Liver (tissue), 3 donors: ENCODE results near the gene ADCY4.

ENCODE experiments used
- EGR1 ChIP-seq, 2 donors: IDR thresholded peaks; 2 replicates each; pipeline ENCODE4 v1.6.1; 2016 to 2018; ENCODE audit warnings: antibody characterized with exemption in 2 of 2, low read depth in 2 of 2
- GABPA ChIP-seq, 2 donors: IDR thresholded peaks in 1 of 2; conservative IDR thresholded peaks in 1 of 2; 2 replicates each; pipeline ENCODE4 v1.6.1; 2016; ENCODE audit warnings: antibody characterized with exemption in 2 of 2, mild to moderate bottlenecking in 1 of 2, moderate library complexity in 1 of 2
- HNF4A ChIP-seq, 2 donors: conservative IDR thresholded peaks; 2 replicates each; pipeline ENCODE4 v1.6.1; 2016; ENCODE audit warnings: antibody characterized with exemption in 2 of 2, mild to moderate bottlenecking in 2 of 2
- JUND ChIP-seq, 2 donors: IDR thresholded peaks; 2 replicates each; pipeline ENCODE4 v1.6.1; 2016; ENCODE audit warnings: antibody characterized with exemption in 2 of 2
- RAD21 ChIP-seq, 2 donors: IDR thresholded peaks; 2 replicates each; pipeline ENCODE4 v1.6.1; 2016; ENCODE audit warnings: antibody characterized with exemption in 2 of 2, mild to moderate bottlenecking in 2 of 2
- RXRA ChIP-seq, 2 donors: IDR thresholded peaks; 2 replicates each; pipeline ENCODE4 v1.6.1; 2017 to 2018; ENCODE audit warnings: antibody characterized with exemption in 2 of 2, mild to moderate bottlenecking in 1 of 2
- SP1 ChIP-seq: IDR thresholded peaks from 2 replicates; pipeline ENCODE4 v1.6.1; 2018; ENCODE audit warnings: antibody characterized with exemption, mild to moderate bottlenecking
- TAF1 ChIP-seq: conservative IDR thresholded peaks from 2 replicates; pipeline ENCODE4 v1.6.1; 2016; ENCODE audit warnings: antibody characterized with exemption, mild to moderate bottlenecking
- YY1 ChIP-seq: IDR thresholded peaks from 2 replicates; pipeline ENCODE4 v1.6.1; 2016; ENCODE audit warnings: antibody characterized with exemption, mild to moderate bottlenecking
- TF ChIP-seq, protein P1 (sequence below): fragments of 150-350 bp; IDR thresholded peaks from 2 replicates; pipeline ENCODE4 v1.5.1; 2017; ENCODE audit warnings: improper control_type of control experiment, low read depth, low read length; ENCODE audit not compliant: missing input control
- TF ChIP-seq, protein P2 (sequence below): IDR thresholded peaks from 2 replicates; pipeline ENCODE4 v1.6.1; 2016; ENCODE audit warnings: antibody characterized with exemption
- TF ChIP-seq, protein P3 (sequence below): IDR thresholded peaks from 2 replicates; pipeline ENCODE4 v1.6.1; 2016; ENCODE audit warnings: antibody characterized with exemption
- TF ChIP-seq, protein P4 (sequence below): IDR thresholded peaks from 2 replicates; pipeline ENCODE4 v1.6.1; 2016; ENCODE audit warnings: antibody characterized with exemption, mild to moderate bottlenecking
- donor health status: healthy.
- donor health status: healthy.

DNA sequence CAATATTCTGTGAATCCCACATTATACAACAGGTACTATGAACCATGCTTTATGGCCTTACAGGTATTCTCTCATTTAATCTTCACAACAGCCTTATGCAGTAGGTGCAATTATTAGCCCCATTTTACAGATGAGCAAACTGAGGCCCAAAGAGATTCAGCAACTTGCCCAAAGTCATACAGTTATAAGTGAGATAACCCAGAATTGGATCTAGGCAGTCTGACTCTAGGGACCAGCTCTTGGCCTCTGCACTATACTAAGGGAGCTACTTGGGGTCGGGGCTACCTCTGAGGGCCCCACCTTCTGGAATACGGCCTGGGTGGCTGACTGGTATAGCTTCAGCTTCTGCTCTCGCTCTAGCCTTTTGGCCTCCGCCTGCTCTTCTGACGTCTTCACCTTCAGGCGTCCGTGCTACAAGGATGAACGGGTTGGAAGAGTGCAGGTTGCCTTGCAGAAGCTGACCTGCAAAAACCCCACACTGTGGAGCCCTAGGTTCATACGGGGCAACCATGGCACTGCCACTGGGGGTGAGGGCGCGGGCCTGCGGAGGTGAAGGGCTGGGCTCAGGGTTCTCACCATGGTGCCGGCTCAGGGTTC, 64.2 kb downstream of the ADCY4 start:
- no peak for TF ChIP-seq JUND (IDR thresholded peaks at IDR 0.05)
- TF ChIP-seq, protein P1, sequence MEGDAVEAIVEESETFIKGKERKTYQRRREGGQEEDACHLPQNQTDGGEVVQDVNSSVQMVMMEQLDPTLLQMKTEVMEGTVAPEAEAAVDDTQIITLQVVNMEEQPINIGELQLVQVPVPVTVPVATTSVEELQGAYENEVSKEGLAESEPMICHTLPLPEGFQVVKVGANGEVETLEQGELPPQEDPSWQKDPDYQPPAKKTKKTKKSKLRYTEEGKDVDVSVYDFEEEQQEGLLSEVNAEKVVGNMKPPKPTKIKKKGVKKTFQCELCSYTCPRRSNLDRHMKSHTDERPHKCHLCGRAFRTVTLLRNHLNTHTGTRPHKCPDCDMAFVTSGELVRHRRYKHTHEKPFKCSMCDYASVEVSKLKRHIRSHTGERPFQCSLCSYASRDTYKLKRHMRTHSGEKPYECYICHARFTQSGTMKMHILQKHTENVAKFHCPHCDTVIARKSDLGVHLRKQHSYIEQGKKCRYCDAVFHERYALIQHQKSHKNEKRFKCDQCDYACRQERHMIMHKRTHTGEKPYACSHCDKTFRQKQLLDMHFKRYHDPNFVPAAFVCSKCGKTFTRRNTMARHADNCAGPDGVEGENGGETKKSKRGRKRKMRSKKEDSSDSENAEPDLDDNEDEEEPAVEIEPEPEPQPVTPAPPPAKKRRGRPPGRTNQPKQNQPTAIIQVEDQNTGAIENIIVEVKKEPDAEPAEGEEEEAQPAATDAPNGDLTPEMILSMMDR, result no peak
- no peak for TF ChIP-seq YY1
- TF ChIP-seq, protein P2, sequence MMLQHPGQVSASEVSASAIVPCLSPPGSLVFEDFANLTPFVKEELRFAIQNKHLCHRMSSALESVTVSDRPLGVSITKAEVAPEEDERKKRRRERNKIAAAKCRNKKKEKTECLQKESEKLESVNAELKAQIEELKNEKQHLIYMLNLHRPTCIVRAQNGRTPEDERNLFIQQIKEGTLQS, result no peak
- no peak for TF ChIP-seq SP1
- no peak for TF ChIP-seq TAF1
- TF ChIP-seq GABPA (IDR thresholded peaks at IDR 0.05 in 1 of 2, conservative IDR thresholded peaks at IDR 0.05 in 1 of 2), result no peak
- no peak for TF ChIP-seq EGR1 (IDR thresholded peaks at IDR 0.05; ENCODE audit: low read depth in 2 of 2)
- TF ChIP-seq HNF4A (conservative IDR thresholded peaks at IDR 0.05), result no peak
- TF ChIP-seq, protein P3, sequence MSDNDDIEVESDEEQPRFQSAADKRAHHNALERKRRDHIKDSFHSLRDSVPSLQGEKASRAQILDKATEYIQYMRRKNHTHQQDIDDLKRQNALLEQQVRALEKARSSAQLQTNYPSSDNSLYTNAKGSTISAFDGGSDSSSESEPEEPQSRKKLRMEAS, result no peak
- no peak for TF ChIP-seq RXRA (IDR thresholded peaks at IDR 0.05)
- TF ChIP-seq, protein P4, sequence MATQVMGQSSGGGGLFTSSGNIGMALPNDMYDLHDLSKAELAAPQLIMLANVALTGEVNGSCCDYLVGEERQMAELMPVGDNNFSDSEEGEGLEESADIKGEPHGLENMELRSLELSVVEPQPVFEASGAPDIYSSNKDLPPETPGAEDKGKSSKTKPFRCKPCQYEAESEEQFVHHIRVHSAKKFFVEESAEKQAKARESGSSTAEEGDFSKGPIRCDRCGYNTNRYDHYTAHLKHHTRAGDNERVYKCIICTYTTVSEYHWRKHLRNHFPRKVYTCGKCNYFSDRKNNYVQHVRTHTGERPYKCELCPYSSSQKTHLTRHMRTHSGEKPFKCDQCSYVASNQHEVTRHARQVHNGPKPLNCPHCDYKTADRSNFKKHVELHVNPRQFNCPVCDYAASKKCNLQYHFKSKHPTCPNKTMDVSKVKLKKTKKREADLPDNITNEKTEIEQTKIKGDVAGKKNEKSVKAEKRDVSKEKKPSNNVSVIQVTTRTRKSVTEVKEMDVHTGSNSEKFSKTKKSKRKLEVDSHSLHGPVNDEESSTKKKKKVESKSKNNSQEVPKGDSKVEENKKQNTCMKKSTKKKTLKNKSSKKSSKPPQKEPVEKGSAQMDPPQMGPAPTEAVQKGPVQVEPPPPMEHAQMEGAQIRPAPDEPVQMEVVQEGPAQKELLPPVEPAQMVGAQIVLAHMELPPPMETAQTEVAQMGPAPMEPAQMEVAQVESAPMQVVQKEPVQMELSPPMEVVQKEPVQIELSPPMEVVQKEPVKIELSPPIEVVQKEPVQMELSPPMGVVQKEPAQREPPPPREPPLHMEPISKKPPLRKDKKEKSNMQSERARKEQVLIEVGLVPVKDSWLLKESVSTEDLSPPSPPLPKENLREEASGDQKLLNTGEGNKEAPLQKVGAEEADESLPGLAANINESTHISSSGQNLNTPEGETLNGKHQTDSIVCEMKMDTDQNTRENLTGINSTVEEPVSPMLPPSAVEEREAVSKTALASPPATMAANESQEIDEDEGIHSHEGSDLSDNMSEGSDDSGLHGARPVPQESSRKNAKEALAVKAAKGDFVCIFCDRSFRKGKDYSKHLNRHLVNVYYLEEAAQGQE, result no peak
- no peak for TF ChIP-seq RAD21 (IDR thresholded peaks at IDR 0.05)
